Smooth muscle cell (in vitro differentiated cells): ENCODE data around the gene RGS16. TPM values are rescaled to one million over a fixed set of nuclear protein-coding genes. Genes with fewer than 3 reads are reported as not detected.

Experiments
- DNase-seq: peaks from one replicate; lab custom pipeline; 2025; ENCODE audit not compliant: unreplicated experiment; lab: John Stamatoyannopoulos, UW
- H2AFZ ChIP-seq: fragments of 200-600 bp; sonication (generic); 2 replicates; pipeline ENCODE4 v1.6.0; 2016; ENCODE audit warnings: antibody characterized with exemption, low read depth, mild to moderate bottlenecking
- H3F3A ChIP-seq: fragments of 200-600 bp; sonication (generic); 2 replicates; pipeline ENCODE4 v1.6.0; 2017; ENCODE audit warnings: antibody characterized with exemption, low read depth
- H3K27ac ChIP-seq: fragments of 200-600 bp; sonication (generic); 2 replicates; pipeline ENCODE4 v1.5.1; 2016; ENCODE audit warnings: low read depth, mild to moderate bottlenecking
- H3K27me3 ChIP-seq: fragments of 200-600 bp; sonication (generic); 2 replicates; pipeline ENCODE4 v1.6.1; 2016; ENCODE audit warnings: low read depth, mild to moderate bottlenecking
- H3K36me3 ChIP-seq: fragments of 200-600 bp; sonication (generic); 2 replicates; pipeline ENCODE4 v1.5.1; 2016; ENCODE audit warnings: low read depth
- H3K4me1 ChIP-seq: fragments of 200-600 bp; sonication (generic); 2 replicates; pipeline ENCODE4 v1.5.1; 2016; ENCODE audit warnings: low read depth
- H3K4me2 ChIP-seq: fragments of 200-600 bp; sonication (generic); 2 replicates; pipeline ENCODE4 v1.6.0; 2016; ENCODE audit warnings: mild to moderate bottlenecking
- H3K4me3 ChIP-seq: fragments of 200-600 bp; sonication (generic); 2 replicates; pipeline ENCODE4 v1.5.1; 2016; ENCODE audit warnings: mild to moderate bottlenecking
- H3K79me2 ChIP-seq: fragments of 200-600 bp; sonication (generic); 2 replicates; pipeline ENCODE4 v1.6.0; 2016; ENCODE audit warnings: low read depth, mild to moderate bottlenecking
- H3K9ac ChIP-seq: fragments of 200-600 bp; sonication (generic); 2 replicates; pipeline ENCODE4 v1.6.0; 2016; ENCODE audit warnings: low read depth
- H3K9me3 ChIP-seq: fragments of 200-600 bp; sonication (generic); replicated peaks from 2 replicates; pipeline ENCODE4 v1.5.1; 2016; ENCODE audit warnings: low read depth
- H4K20me1 ChIP-seq: fragments of 200-600 bp; sonication (generic); 2 replicates; pipeline ENCODE4 v1.6.0; 2016; ENCODE audit warnings: low read depth
- CTCF ChIP-seq: fragments of 200-600 bp; sonication (generic); IDR thresholded peaks from 2 replicates; pipeline ENCODE4 v1.5.1; 2017; ENCODE audit warnings: borderline replicate concordance, mild to moderate bottlenecking, antibody characterized with exemption; ENCODE audit not compliant: insufficient read depth, poor library complexity, severe bottlenecking
- WGBS: methylation state at CpG from one replicate; pipeline ENCODE4 v1.1.7; 2016; ENCODE audit warnings: low lambda C conversion rate; 5-methylcytosine and 5-hydroxymethylcytosine counted together
- polyA plus RNA-seq: library from polyadenylated mRNA; unstranded; fragments of >200 nt; fragmentation: Nextera tagmentation; extraction: Ambion mirVana; gene quantifications from 2 replicates; pipeline ENCODE4 v1.2.1, GENCODE V29; 2016
- total RNA-seq: library from RNA; depleted of rRNA; stranded (reverse); fragments of >200 nt; gene quantifications from 2 replicates; pipeline ENCODE4 v1.2.3, GENCODE V29; 2014

Gene RGS16
- total RNA-seq (2.9 and 3.0 TPM in 2 replicates), polyA plus RNA-seq (6.9 and 9.9 TPM in 2 replicates)

- Histone ChIP-seq H3K4me3 (peak within 1 kb of the TSS; percentile 48), H2AFZ (no peak within 1 kb of the TSS), H3K9me3 (no peaks in the 10 kb centered on the region), H3F3A (no peaks in the 10 kb centered on the region), H4K20me1 (no peaks in the 10 kb centered on the region), H3K27ac (no peak within 1 kb of the TSS), H3K4me2 (peak within 1 kb of the TSS; percentile 87), H3K36me3 (no peaks in the 10 kb centered on the region), H3K27me3 (no peaks in the 10 kb centered on the region), H3K79me2 (no peaks in the 10 kb centered on the region), H3K4me1 (peaks cover 10% of the 10 kb centered on the region), H3K9ac (no peak within 1 kb of the TSS)
- no peak for TF ChIP-seq CTCF
- DNase-seq, result peak; percentile 40
- WGBS, result 11% methylated on average over 44 of the region's 44 CpGs
Observed at GRCh38 chr1:182604175-182605164, at the start of gene RGS16. RGS16 (minus strand) TSS chr1:182604389; CDS start chr1:182604259, 130 bp downstream.

GRCh38 chr1:182653986-182654385, 49.8 kb upstream of the RGS16 start:
- no peaks in the 10 kb centered on the region for H4K20me1 ChIP-seq
- H3K36me3 ChIP-seq, result no peaks in the 10 kb centered on the region
- no peaks in the 10 kb centered on the region for H3K79me2 ChIP-seq
- H3K9ac ChIP-seq, result no peak overlapping the region
- no peaks in the 10 kb centered on the region for H3K9me3 ChIP-seq
- no peak overlapping the region for H3K27ac ChIP-seq
- no peaks in the 10 kb centered on the region for H3K27me3 ChIP-seq
- no peak for TF ChIP-seq CTCF
- no peaks in the 10 kb centered on the region for H3K4me1 ChIP-seq
- H3F3A ChIP-seq, result no peaks in the 10 kb centered on the region
- H2AFZ ChIP-seq, result no peak overlapping the region
- DNase-seq, result no peak
- H3K4me3 ChIP-seq, result no peak overlapping the region
- 95% methylated on average over 2 of the region's 2 CpGs for WGBS
- H3K4me2 ChIP-seq, result no peak overlapping the region

GRCh38 chr1:182652933-182653332, 48.7 kb upstream of the RGS16 start:
- 80% methylated on average over 3 of the region's 3 CpGs for WGBS
- Histone ChIP-seq H3K79me2 (no peaks in the 10 kb centered on the region), H3K4me1 (no peaks in the 10 kb centered on the region), H2AFZ (no peak overlapping the region), H3K36me3 (no peaks in the 10 kb centered on the region), H3F3A (no peaks in the 10 kb centered on the region), H4K20me1 (no peaks in the 10 kb centered on the region), H3K9me3 (no peaks in the 10 kb centered on the region), H3K9ac (no peak overlapping the region), H3K27me3 (no peaks in the 10 kb centered on the region), H3K4me2 (no peak overlapping the region), H3K4me3 (no peak overlapping the region), H3K27ac (no peak overlapping the region)
- DNase-seq, result no peak
- TF ChIP-seq CTCF, result no peak
